GM15510 (cell line): ENCODE results near the gene TOMM7.

Source experiments
- POLR2A ChIP-seq: IDR thresholded peaks from 3 replicates; pipeline ENCODE4 v1.6.1; 2011; ENCODE audit warnings: borderline replicate concordance; ENCODE audit not compliant: insufficient read length; ENCODE audit errors: extremely low read depth

The TOMM7 gene

DNA sequence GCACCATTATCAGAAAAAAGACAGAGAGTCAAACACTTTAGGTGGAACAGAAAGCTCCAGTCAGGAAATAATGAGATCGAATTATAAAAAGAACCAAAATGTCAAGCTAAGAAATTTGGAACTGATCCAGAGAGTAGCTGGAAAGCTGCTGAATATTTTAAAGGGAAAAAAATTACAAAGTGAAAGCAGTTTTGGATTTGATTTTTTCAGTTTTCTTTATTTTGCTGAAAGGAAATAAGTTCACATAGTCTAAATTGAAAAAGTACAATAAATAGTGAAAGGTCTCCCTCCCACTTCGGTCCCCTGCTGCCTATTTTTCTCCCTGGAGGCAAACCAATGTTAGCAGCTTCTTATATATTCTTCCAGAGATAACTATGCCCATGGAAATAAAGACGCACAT, 11.3 kb upstream of the TOMM7 start:
- TF ChIP-seq POLR2A: no peak

DNA sequence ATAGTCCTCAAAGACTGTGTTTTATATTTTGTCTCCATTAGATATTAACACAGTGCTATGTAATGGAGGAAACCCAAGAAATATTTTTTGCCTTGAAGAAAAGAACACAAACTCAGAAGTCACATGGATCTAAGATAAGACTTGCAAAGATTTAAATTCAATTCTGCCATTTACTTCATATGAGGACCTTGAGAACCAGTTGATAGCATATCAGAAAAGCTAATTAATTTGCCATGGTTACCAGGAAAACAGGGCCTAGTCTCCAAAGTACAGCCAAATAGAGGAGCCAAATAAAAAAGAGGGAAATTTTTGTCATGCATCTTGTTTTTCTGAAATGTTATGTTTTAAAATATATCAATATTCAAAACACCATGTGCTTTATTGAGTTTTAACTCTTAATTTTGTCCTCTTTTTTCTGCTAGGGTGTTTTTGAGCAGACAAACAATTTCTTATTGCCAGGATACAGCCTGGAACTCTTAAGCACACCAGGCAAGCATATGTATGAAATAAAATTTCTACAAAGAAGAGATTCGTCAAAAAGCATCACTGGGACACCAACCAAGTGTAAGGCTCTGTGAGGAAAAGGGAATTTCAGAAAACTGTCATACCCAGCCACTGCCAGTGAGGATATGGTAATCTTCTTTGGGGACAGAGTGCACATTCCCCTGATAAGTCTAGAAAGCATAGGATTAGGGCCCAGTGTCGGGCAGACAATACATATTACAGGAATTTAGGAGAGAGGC, 10.6 kb upstream of the TOMM7 start:
- no peak for TF ChIP-seq POLR2A

DNA sequence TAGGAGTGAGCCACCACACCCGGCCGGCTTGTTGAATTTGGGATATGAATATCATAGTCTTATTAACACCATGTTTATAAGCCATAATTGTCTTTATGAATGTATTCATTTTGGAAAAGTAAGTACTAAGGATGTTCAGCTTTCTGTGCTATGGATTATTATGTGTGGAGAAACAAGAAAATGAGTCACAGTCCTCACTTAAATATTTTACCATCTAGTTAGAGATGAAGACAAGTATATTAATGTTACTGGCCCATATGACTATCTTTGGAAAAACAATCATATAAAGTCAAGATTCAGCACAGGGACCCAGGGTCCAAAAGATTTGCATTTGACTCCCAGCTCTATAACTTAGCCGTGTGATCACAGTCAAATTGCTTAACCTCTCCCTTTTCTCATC, 9.8 kb upstream of the TOMM7 start:
- TF ChIP-seq POLR2A: no peak

DNA sequence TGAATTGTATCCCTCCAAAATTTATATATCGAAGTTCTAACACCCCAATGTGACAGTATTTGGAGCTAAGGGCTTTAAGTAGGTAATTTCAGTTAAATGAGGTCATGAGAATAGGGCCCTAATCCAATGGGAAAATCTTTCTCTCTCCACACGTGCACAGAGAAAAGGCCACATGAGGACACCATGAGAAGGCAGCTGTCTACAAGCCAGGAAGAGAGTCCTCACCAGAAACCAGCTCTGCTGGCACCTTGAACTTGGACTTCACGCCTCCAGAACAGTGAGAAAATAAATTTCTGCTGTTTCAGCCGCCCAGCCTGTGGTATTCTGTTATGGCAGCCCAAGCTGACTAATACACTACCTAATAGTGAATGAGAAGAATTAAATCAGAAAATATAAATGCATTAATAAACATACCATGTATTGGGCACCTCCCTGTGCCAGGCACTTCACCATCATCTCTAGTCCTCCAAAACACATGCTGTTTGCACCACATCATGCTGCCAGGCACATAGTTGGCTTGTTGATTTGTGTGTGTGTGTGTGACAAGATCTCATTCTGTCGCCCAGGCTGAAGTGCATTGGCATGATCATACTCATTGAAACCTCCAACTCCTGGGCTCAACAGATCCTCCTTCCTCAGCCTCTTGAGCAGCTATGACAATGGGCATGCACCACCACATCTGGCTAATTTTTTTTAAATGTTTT, 9.1 kb upstream of the TOMM7 start:
- TF ChIP-seq POLR2A: no peak

DNA sequence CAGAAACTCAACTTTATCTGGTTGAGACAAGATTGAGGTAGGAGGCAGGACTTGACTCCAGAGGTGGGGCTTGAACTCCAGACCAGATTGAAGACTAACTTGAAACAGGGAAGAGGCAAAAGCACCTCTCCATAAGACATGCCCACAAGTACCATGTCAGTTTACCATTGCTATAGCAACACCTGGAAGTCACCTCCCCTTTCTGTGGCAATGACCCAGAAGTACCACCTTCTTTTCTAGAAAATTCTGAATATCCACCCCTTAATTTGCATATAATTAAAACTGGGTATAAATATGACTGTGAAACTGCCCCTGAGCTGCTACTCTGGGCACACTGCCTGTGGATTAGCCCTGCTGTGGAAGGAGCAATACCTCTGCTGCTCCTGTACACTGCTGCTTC, 4.9 kb upstream of the TOMM7 start:
- TF ChIP-seq POLR2A: no peak

DNA sequence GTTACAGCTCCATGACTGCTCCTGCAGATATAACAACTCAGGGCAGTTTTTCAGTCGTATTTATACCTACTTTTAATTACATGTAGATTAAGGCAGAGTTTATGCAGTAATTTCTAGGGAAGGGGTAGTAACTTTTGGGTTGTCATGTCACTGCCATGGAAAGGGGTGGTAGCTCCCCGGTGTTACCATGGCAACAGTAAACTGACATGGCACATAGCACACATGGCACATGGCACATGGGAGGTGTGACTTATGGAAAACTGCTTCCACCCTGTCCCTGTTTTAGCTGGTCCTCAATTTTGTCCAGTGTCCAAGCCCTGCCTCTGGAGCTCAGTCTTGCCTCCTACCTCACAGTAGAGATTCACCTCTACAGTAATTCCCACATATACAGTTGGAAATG, 3.9 kb upstream of the TOMM7 start:
- TF ChIP-seq POLR2A: no peak

DNA sequence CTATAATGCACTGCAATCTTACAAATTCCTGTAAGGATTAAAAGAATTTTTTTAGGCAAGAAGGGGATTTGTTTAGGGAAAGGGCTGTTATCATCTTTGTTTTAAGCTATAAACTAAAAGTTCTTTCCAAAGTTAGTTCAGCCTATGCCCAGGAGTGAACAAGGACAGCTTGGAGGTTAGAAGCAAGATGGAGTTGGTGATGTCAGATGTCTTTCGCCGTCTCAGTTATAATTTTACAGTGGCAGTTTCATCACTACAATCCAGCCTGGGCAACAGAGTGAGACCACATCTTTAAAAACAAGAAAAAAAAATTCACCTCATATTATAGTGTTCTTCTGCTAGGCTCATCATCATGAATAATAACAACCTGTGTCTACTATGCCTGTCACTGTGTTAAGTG, 2.1 kb upstream of the TOMM7 start:
- TF ChIP-seq POLR2A: no peak

DNA sequence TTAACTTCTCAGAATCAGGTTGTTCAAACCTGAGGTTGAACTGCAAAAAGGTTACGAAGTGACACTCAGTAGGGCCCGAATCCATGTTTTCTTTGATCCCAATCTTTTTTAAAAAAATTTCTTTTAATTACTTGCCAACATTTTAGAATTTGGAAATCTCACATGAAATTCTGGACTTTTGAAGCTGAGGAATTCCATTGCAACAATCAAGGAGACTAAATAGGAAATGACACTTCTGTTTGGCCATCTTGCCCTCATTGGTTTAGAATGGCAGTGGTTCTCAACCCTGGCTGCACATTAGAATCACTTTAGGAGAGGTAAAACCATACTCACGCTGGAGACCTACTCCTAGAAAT, 471 bp upstream of the TOMM7 start:
- no peak for TF ChIP-seq POLR2A

DNA sequence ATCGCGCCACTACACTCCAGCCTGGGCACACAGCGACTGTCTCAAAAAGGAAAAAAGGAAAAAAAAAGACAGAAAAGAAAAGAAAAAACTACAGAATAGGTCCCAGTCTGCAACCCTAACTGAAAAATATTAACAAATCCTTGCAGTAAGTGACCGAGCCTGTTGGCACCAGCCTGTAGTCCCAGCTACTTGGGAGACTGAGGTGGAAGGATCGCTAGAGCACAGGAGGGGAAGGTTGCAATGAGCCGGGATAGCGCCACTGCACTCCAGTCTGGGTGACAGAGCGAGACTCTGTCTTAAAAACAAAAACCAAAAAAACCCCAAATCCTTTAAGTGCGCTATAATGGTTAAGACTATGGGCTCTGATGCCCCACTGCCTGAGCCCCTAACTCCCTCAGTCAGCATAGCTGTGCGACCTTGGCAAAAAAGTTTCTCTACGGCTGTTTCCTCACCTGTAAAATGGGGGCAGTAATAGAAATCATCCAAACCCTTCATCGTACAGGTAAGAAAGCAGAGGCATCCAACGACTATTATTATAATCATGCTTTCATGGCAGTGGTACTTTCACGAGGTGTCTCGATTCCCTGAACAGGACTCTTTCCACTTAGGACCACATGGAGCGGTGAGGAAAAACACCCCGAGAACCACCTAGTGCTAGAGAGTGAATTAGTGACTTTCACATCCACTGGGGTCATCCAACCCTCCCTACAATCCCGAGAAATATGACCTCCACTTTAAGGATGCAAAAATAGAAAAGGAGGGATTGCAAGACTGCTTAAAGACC, 755 bp downstream of the TOMM7 start:
- TF ChIP-seq POLR2A: no peak

DNA sequence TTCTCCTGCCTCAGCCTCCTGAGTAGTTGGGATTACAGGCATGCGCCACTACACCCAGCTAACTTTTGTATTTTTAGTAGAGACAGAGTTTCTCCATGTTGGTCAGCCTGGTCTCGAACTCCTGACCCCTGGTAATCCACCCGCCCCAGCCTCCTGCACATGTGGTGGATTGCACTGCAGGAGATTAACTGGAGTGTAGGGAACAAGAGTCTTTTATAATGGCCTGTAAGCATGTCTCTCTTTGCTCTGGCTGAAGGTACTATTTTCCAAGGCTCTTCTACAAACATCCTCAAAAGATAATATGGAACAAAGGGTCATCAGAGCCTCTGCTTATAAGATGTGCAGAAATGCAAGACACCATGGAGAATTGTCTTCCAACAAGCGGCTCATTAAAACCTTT, 3.2 kb downstream of the TOMM7 start:
- no peak for TF ChIP-seq POLR2A

DNA sequence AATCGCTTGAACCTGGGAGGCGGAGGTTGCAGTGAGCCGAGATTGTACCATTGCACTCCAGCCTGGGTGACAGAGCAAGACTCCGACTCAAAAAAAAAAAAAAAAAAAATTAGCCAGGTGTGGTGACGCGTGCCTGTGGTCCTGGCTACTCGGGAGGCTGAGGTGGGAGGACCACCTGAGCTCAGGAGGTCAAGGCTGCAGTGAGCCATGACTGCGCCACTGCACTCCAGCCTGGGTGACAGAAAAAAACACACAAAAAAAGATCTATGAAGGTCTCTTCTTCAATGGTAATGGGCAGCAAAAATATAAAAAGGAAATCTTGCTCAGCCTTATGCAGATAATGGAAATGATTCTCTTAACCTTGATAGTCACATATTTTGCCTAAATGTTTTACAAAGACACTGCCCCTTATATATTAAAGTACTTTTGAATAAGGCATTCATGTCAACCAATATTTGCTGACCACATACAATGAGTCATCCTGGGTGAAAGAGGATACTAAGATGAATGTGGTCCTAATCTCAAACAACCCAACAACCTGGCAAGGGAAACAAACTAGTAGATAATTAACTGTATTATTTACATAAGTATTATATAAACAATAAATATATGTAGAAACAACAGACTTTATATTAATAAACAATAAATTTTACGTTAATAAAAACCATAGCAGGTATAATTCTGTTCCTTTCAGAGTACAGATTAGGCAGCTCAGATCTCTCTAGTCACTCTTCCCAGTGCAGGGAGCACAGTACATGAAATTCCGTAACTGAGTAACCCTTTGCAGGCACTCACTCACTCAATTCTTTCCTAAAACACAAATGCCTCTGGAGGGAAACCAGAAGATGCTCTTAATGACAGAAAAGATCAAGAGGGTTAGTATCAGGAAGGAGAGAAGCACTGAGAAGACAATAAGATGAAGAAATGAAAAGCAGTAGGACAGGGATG, 8.1 kb downstream of the TOMM7 start:
- no peak for TF ChIP-seq POLR2A

DNA sequence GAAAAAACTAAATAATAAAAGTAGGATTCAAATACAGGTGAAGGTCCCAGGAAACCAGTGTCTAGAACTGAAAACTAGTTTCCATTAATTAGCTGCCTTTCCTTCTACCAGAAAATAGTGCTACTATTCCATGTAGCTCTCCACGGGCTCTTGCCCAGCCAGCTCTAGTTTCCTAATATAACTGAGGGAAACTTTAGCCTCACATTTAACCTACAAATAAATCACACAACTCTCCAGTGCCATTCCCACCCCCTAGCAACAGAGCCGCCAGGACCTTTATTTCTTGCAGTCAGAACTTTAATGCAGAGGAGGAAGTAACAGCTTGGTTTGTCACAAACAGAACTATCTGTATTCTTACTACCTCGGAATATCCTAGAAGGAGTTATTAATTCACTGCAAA, 10.3 kb downstream of the TOMM7 start:
- TF ChIP-seq POLR2A: no peak

DNA sequence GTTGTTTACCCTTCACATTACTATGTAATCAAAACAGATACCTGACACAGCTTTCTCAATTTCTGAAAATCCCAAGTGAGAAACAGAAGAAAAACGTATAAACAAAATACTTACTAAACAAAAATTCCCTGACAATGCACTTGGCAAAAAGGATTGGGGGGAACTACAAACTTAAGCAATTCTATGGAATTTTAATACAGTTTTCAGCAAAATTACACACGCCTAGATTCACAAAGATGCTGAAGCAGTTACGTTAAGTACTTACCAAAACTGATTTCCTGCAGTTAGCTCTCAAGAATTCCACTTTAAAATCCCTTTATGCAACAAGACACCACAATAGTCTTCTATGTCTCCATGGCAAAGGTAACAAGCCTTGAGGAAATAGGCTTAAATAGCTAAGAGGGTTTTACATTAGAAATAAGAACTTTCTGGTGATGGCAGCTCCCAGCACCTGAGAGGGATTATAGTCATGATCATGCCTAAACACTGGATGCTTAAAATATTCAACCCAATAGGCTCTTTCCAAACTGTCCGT, 10.8 kb downstream of the TOMM7 start:
- no peak for TF ChIP-seq POLR2A

DNA sequence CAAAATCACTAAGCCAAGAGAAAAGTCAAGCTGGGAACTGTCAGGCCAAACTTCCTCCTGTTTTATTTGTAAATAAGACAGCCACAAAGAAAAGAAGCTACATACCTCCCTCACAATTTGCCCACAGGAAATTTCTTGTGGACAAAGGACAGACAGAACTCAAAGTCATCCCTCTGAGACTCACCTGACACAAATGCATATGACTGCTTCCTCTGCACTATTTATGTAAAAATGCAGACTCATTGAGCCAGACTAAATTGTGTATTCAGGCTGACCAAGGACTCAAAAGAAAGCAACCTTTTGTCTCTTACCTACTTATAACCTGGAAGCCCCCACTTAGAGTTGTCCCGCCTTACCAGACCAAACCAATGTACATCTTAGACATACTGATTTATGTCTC, 11.8 kb downstream of the TOMM7 start:
- TF ChIP-seq POLR2A: no peak

DNA sequence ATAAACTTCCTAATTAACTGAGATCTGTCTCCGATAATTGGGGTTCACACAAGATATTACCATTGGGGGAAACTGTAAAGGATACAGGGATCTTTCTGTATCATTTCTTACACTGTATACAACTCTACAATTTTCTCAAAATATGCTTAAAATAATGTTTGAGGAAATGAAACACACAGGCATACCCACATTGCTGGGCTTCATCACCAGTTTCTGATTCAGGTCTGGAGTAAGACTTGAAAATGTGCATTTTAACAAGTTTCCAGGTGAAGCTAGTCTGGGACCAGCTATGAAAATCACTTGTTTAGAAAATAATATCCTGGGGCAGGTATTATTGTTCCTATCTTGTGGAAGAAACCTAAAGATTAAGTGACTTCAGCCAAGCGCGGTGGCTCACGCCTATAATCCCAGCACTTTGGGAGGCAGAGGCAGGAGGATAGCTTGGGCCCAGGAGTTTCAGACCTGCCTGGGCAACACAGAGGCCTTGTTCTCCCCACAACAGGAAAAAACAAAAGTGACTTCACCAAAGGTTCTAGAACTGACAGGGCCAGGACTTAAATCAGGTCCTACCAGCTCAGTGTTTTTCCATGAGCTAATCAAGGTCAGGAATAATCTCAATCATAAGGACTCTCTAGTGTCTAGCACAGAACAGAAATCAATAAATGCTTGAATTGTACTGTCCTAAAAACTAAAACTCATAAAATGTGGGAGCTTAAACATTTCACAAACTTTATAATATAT, 12.6 kb downstream of the TOMM7 start:
- TF ChIP-seq POLR2A: no peak

DNA sequence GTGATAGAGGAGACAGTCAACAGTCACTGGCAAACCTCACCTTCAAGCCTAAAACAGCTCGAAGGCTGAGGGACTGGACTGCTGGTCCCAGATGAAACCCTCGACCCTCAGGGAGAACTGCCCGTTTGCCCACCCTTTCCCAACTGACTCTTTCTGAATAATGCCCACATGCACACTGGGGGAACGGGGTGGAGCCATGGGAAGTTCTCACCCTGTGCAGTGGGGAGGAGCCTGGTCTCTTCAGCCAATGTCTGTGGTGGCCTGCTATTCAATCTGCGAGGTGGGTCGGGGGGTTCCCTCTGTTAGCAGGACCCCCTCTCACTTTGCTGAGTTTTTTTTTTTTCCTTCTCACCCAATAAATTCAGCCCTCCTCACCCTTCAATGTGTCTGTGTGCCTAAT, 14.5 kb downstream of the TOMM7 start:
- TF ChIP-seq POLR2A: no peak
